ENCODE data around the gene PTRH1.

PTRH1 gene

GRCh38 chr9:127756233-127756632 lies 40.8 kb upstream of the PTRH1 start:
- no peak for TF ChIP-seq CTCF (conservative IDR thresholded peaks at IDR 0.05; ENCODE audit: low read length)
- H3K4me3 ChIP-seq (ENCODE audit: low read length): no peak overlapping the region

GRCh38 chr9:127755061-127756060 lies 39.9 kb upstream of the PTRH1 start:
- no peak for DNase-seq (ENCODE audit: low read depth)
- H3K4me3 ChIP-seq (ENCODE audit: low read length): no peak overlapping the region
- TF ChIP-seq CTCF (conservative IDR thresholded peaks at IDR 0.05; ENCODE audit: low read length): no peak

More at GRCh38 chr9:127756233-127756632, 40.8 kb upstream of the PTRH1 start:
- DNase-seq (ENCODE audit: low read depth): no peak

GRCh38 chr9:127754099-127755060 lies 38.9 kb upstream of the PTRH1 start:
- no peak overlapping the region for H3K4me3 ChIP-seq (ENCODE audit: low read length)
- no peak for TF ChIP-seq CTCF (conservative IDR thresholded peaks at IDR 0.05; ENCODE audit: low read length)
- DNase-seq (ENCODE audit: low read depth): no peak

GRCh38 chr9:127753622-127754021 lies 38.2 kb upstream of the PTRH1 start:
- no peak for TF ChIP-seq CTCF (conservative IDR thresholded peaks at IDR 0.05; ENCODE audit: low read length)
- DNase-seq (ENCODE audit: low read depth): no peak
- H3K4me3 ChIP-seq (ENCODE audit: low read length): no peak overlapping the region

- no peak for DNase-seq (ENCODE audit: low read depth)
- TF ChIP-seq CTCF (conservative IDR thresholded peaks at IDR 0.05; ENCODE audit: low read length): no peak
- H3K4me3 ChIP-seq (ENCODE audit: low read length): no peak overlapping the region
Observed at GRCh38 chr9:127753148-127753547, 37.7 kb upstream of the PTRH1 start.

- H3K4me3 ChIP-seq (ENCODE audit: low read length): no peak overlapping the region
- peak; percentile 12 for DNase-seq (ENCODE audit: low read depth)
- TF ChIP-seq CTCF (conservative IDR thresholded peaks at IDR 0.05; ENCODE audit: low read length): no peak
Observed at GRCh38 chr9:127751269-127752054, 36.0 kb upstream of the PTRH1 start.
